Parathyroid adenoma (tissue), 2 donors: Measurements from ENCODE around the gene MAP1LC3B.
A peak's percentile ranks its signal among the peaks of the same experiment; 100 is the strongest.

Experiments used
- H2AFZ ChIP-seq: fragments of 300-600 bp; sonication (generic); one replicate; pipeline ENCODE4 v1.7.0; 2017; ENCODE audit warnings: antibody characterized with exemption, mild to moderate bottlenecking
- H3K27ac ChIP-seq: fragments of 300-600 bp; sonication (generic); one replicate; pipeline ENCODE4 v1.7.0; 2017
- H3K27me3 ChIP-seq: fragments of 300-600 bp; sonication (generic); one replicate; pipeline ENCODE4 v1.7.0; 2017; ENCODE audit warnings: low read length; ENCODE audit not compliant: control insufficient read depth, insufficient read depth
- H3K36me3 ChIP-seq: fragments of 300-600 bp; sonication (generic); one replicate; pipeline ENCODE4 v1.7.0; 2017; ENCODE audit warnings: low read length; ENCODE audit not compliant: control insufficient read depth, insufficient read depth
- H3K4me1 ChIP-seq: fragments of 300-600 bp; sonication (generic); one replicate; pipeline ENCODE4 v1.7.0; 2017; ENCODE audit warnings: control low read depth
- H3K4me2 ChIP-seq: fragments of 300-600 bp; sonication (generic); one replicate; pipeline ENCODE4 v1.7.0; 2017; ENCODE audit warnings: low read length
- H3K4me3 ChIP-seq: fragments of 300-600 bp; sonication (generic); one replicate; pipeline ENCODE4 v1.7.0; 2017; ENCODE audit warnings: low read depth, low read length
- H3K79me2 ChIP-seq: fragments of 300-600 bp; sonication (generic); one replicate; pipeline ENCODE4 v1.7.0; 2017; ENCODE audit warnings: control low read depth
- H3K9ac ChIP-seq: fragments of 300-600 bp; sonication (generic); one replicate; pipeline ENCODE4 v1.7.0; 2017; ENCODE audit warnings: mild to moderate bottlenecking
- H3K9me3 ChIP-seq: fragments of 300-600 bp; sonication (generic); one replicate; pipeline ENCODE4 v1.7.0; 2017; ENCODE audit warnings: low read length; ENCODE audit not compliant: control insufficient read depth
- TF ChIP-seq, protein P1 (sequence below): fragments of 300-600 bp; sonication (generic); IDR thresholded peaks from one replicate; pipeline ENCODE4 v1.7.0; 2017; ENCODE audit warnings: antibody characterized with exemption, mild to moderate bottlenecking
- donor health status: primary hyperparathyroidism.

MAP1LC3B gene

DNA sequence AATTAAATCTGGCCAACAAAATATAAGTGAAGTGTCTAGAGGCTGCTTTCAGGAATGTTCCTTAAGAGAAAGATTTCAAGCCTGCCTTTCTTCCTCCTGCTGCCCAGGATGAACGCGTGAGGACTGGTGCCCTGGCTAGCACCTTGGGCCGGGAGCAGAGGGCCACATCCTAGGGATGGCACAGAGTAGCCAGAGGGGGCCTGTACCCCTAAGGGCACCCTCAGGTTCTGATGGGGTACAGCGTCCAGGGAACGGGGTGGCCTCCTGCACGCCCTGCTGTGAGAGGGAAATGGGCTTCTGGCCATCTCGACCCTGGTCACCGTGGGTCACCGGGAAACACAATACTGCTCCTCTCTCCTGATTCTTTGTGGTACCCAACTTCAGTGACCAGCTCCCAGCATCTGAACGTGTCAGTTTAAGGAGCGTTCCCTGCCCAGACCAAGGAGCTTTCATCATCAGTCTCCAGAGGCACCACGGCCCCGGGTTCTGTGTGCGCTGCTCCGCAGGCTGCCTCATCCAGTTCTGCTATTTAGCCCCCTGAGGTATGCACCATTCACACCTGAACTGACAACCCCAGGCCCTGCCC is 40.3 kb downstream of the MAP1LC3B start:
- Histone ChIP-seq H3K9ac (no peak overlapping the region), H3K4me2 (no peak overlapping the region), H3K36me3 (no peaks in the 10 kb centered on the region), H3K27me3 (no peaks in the 10 kb centered on the region), H3K27ac (no peak overlapping the region), H3K9me3 (no peaks in the 10 kb centered on the region), H3K4me1 (no peaks in the 10 kb centered on the region), H3K4me3 (no peak overlapping the region), H2AFZ (no peak overlapping the region), H3K79me2 (peaks cover 44% of the 10 kb centered on the region)
- TF ChIP-seq, protein P1, sequence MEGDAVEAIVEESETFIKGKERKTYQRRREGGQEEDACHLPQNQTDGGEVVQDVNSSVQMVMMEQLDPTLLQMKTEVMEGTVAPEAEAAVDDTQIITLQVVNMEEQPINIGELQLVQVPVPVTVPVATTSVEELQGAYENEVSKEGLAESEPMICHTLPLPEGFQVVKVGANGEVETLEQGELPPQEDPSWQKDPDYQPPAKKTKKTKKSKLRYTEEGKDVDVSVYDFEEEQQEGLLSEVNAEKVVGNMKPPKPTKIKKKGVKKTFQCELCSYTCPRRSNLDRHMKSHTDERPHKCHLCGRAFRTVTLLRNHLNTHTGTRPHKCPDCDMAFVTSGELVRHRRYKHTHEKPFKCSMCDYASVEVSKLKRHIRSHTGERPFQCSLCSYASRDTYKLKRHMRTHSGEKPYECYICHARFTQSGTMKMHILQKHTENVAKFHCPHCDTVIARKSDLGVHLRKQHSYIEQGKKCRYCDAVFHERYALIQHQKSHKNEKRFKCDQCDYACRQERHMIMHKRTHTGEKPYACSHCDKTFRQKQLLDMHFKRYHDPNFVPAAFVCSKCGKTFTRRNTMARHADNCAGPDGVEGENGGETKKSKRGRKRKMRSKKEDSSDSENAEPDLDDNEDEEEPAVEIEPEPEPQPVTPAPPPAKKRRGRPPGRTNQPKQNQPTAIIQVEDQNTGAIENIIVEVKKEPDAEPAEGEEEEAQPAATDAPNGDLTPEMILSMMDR: no peak

- no peak overlapping the region for H3K9ac ChIP-seq
- no peak overlapping the region for H3K27ac ChIP-seq
- no peak overlapping the region for H3K4me3 ChIP-seq
- H2AFZ ChIP-seq: no peak overlapping the region
- TF ChIP-seq, protein P1: no peak
- H3K36me3 ChIP-seq: no peaks in the 10 kb centered on the region
- H3K4me2 ChIP-seq: no peak overlapping the region
- no peaks in the 10 kb centered on the region for H3K27me3 ChIP-seq
- H3K9me3 ChIP-seq: no peaks in the 10 kb centered on the region
- H3K4me1 ChIP-seq: no peaks in the 10 kb centered on the region
- peaks cover 58% of the 10 kb centered on the region for H3K79me2 ChIP-seq
Observed at GRCh38 chr16:87434146-87434667, 42.1 kb downstream of the MAP1LC3B start.

DNA sequence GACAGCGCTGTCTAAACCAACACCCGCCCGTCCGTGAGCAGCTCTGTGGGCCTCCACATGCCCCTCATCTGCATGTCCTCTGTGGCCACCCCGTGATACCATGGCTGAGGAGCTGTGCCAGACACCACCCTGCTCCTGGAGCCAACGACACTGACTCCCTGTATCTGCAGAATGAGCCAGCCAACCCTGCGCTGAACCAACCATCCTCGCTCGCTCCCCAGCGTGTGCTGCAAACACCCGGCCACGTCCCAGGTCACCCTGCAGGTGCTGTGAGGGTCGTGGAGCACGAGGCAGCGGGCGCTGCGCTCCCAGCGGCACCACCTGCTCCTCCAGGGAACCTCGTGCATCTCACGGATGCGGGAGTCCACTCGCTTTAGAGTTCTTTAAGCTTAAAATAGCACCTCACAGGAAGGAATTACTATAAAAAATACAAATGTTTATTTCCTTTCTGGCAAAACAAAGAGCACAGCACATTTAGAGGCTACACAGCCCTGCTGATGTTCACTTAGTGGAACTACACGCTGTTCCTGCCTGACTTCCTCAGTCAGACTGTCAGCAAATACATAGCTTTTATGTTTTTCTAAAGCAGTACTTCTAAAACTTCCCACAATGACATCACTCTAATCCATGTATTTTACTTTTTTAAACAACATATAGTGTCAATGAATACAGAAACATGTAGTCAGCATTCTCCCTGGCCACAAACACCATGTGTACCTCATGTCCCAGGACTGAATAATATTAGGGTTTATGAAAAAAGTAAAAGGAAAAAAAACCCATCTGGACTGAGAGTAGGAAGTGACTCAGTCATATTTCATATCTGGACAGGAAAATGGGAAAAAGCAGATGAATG is 43.5 kb downstream of the MAP1LC3B start:
- TF ChIP-seq, protein P1: no peak
- H3K27me3 ChIP-seq: no peaks in the 10 kb centered on the region
- no peak overlapping the region for H3K9ac ChIP-seq
- no peak overlapping the region for H3K4me3 ChIP-seq
- peak overlapping the region; percentile 1 for H3K4me2 ChIP-seq
- no peaks in the 10 kb centered on the region for H3K36me3 ChIP-seq
- no peaks in the 10 kb centered on the region for H3K4me1 ChIP-seq
- no peaks in the 10 kb centered on the region for H3K9me3 ChIP-seq
- peaks cover 63% of the 10 kb centered on the region for H3K79me2 ChIP-seq
- no peak overlapping the region for H2AFZ ChIP-seq
- peak overlapping the region; percentile 59 for H3K27ac ChIP-seq

GRCh38 chr16:87436225-87437172 is 44.4 kb downstream of the MAP1LC3B start:
- TF ChIP-seq, protein P1: no peak
- H3K27ac ChIP-seq: peak overlapping the region; percentile 59
- H3K27me3 ChIP-seq: no peaks in the 10 kb centered on the region
- H3K4me3 ChIP-seq: no peak overlapping the region
- no peaks in the 10 kb centered on the region for H3K9me3 ChIP-seq
- H3K36me3 ChIP-seq: no peaks in the 10 kb centered on the region
- no peak overlapping the region for H3K4me2 ChIP-seq
- no peak overlapping the region for H3K9ac ChIP-seq
- H2AFZ ChIP-seq: no peak overlapping the region
- H3K79me2 ChIP-seq: peaks cover 65% of the 10 kb centered on the region
- H3K4me1 ChIP-seq: no peaks in the 10 kb centered on the region
